Measurements from ENCODE around the gene RALGAPA1.

DNA sequence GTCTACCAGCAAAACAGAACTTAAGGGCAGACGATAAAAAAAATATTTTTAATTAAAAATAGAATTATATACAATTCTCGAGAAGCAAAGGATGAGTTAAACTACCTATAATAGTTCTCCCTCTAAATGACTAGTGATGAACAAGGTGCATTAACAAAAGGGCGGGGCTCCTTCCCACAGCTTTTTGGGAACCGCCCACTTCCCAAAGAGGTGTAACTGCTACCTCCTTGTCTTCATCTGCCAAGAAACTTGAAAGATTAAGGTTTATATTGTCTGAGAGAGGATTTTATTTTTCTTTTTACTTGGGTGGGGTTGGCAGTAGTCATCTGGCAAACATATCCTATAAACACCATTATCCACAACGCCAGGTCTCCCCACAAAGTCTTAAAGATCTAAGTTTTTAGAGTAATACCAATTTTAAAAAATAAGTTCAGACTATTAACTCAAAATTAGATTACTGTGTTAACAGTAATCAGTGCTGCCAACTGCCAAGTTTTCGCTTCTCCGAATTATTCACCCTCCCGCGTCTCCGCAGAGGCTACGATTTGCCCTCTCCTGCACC lies 938 bp downstream of the RALGAPA1 start:
- TF ChIP-seq, protein P1, sequence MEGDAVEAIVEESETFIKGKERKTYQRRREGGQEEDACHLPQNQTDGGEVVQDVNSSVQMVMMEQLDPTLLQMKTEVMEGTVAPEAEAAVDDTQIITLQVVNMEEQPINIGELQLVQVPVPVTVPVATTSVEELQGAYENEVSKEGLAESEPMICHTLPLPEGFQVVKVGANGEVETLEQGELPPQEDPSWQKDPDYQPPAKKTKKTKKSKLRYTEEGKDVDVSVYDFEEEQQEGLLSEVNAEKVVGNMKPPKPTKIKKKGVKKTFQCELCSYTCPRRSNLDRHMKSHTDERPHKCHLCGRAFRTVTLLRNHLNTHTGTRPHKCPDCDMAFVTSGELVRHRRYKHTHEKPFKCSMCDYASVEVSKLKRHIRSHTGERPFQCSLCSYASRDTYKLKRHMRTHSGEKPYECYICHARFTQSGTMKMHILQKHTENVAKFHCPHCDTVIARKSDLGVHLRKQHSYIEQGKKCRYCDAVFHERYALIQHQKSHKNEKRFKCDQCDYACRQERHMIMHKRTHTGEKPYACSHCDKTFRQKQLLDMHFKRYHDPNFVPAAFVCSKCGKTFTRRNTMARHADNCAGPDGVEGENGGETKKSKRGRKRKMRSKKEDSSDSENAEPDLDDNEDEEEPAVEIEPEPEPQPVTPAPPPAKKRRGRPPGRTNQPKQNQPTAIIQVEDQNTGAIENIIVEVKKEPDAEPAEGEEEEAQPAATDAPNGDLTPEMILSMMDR (IDR thresholded peaks at IDR 0.05), result no peak
- TF ChIP-seq NFIC (IDR thresholded peaks at IDR 0.05; ENCODE audit: borderline replicate concordance), result no peak
- TF ChIP-seq JUND (IDR thresholded peaks at IDR 0.05), result no peak
